GM18505 (cell line): Measurements from ENCODE around the gene IL33.

Experiments used
- ATAC-seq: cut with Tn5 transposase; IDR thresholded peaks from one replicate; pipeline ENCODE4 v1.9.1; 2021; ENCODE audit not compliant: unreplicated experiment
- POLR2A ChIP-seq: IDR thresholded peaks from 4 replicates; pipeline ENCODE4 v1.6.1; 2011; ENCODE audit warnings: borderline replicate concordance; ENCODE audit not compliant: insufficient read depth, insufficient read length; ENCODE audit errors: extremely low read depth

The IL33 gene

DNA sequence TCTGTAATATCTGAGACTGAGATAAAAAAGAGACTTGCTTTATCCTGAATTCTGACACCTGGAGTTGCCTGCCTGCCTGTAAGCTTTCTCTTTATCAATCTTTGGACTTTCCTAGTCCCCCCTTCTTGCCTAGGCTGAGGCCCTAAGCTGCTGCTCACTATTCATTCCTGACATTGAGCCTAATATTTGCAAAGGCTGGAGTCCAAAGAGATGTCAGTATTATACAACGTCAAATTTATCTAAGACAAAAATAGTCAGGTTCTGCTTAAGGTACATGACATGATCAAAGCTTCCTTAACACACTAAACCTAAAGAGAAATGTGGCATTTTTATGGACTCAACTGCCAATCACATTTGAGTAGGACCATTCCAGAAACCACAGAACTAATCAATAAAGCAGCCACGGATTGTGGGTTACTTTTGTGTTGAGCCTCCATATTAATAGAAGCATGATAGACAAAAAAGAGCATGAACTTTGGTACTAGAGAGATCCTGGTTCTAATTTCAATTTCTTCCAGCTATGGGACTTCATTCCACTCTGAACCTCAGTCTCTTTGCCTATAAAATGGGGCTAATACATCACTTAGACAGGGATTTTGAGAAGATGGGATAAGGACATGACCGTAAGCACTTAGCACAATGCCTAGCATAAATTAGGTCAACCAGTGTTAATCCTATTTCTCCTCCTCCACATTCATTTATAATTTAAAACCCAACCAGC lies 56.1 kb downstream of the IL33 start:
- TF ChIP-seq POLR2A: no peak
- ATAC-seq: no peak

DNA sequence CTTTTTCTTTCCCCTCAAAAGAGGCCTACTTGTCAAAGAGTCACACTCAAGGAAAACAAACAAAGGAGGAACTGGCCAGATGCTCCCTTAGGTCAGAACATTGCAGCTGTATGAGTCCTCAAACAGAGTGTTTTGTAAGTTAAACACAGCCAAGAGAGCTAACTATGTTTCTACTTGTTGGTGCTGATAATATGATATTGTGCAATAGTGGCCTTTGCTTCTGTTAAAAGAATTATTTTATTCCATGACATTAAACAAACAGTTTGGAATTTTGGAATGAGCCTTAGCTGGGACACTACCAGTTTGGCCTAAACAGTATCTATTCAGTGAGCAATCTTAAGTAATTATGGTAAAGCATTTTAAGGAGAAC lies 56.6 kb downstream of the IL33 start:
- no peak for TF ChIP-seq POLR2A
- ATAC-seq: no peak

DNA sequence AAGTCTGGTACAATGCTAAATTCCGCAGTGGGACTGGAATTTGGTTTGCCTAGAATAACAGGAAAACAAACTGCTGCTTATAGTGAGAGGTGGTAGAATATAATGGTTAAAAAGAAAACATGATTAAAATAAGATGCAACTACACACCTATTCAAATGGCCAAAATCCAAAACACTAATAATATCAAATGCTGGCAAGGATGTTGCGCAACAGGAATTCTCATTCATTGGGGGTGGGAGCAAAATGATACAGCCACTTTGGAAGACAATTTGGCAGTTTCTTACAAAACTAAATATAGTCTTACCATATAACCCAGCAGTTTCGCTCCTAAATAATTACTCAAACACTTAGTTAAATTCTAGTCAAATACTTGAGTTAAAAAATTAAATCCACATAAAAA lies 61.8 kb downstream of the IL33 start:
- no peak for ATAC-seq
- TF ChIP-seq POLR2A: no peak

DNA sequence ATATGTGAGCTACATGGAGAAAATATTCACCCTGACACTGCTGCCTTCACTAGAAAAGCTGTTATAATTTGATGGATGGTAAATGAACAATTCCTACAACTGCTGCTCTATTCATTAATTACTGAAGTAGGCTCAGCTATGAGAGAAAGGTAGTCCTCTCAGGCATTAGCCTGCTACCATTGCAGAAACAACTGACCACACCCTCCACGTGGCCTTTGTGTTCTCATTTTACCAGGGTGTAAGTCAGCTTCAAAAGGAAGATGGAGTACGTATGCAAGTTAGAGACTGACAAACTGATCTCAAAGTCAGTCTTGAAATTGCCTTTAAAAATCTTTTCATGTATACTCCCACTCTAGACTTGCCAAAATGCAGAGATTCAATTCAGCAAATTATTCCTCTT lies 86.3 kb downstream of the IL33 start:
- no peak for ATAC-seq
- TF ChIP-seq POLR2A: no peak

- ATAC-seq: no peak
Observed at GRCh38 chr9:6302417-6302816, 86.8 kb downstream of the IL33 start.

GRCh38 chr9:6304232-6304631 lies 88.6 kb downstream of the IL33 start:
- ATAC-seq: no peak

More at GRCh38 chr9:6302417-6302816, 86.8 kb downstream of the IL33 start:
- TF ChIP-seq POLR2A: no peak

DNA sequence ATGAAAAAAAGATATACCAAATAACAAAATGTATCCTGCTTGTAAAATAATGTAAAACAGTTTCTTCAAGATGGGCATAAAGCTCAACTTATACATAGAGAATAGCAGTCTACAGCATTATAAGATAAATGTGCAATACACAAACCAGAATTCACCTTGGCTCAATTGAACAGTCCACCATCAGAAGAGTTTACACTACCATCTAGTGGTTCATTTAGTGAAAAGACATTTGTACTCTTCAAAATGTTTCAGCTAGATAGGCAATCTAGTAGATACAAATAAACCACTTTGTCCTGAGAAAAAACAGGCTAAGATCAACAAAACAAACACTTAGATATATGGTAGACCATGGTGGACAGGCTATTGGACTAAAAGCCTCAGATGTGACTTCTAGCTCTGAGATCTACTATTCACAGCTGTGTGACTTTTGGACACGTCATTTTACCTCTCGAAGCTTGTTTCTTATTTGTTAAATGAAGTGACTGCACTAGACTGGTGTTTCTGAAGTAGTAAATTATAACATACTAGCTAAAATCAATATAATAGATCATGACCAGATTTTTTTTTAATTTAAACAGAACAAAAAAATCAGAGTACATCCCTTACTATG lies 90.5 kb downstream of the IL33 start:
- no peak for TF ChIP-seq POLR2A
- no peak for ATAC-seq

More at GRCh38 chr9:6304232-6304631, 88.6 kb downstream of the IL33 start:
- TF ChIP-seq POLR2A: no peak
